GM21360 (cell line): ENCODE measurements around the gene RALA.

Experiments used
- ATAC-seq: cut with Tn5 transposase; IDR thresholded peaks from one replicate; pipeline ENCODE4 v1.9.1; 2021; ENCODE audit warnings: mild to moderate bottlenecking, moderate library complexity; ENCODE audit not compliant: unreplicated experiment

Gene RALA

GRCh38 chr7:39757604-39758003 lies 134.2 kb downstream of the RALA start:
- no peak for ATAC-seq
